Activated naive CD8-positive, alpha-beta T cell treated with anti-CD3 and anti-CD28 coated beads, Interleukin-2, amount 50 U/mL, for 16 hours (primary cell): ENCODE results near the gene ADAM12.

Experiments
- DNase-seq: peaks from one replicate; pipeline ENCODE4 v3.0.0-alpha.2; 2020; ENCODE audit warnings: low read depth, low spot score

Gene ADAM12

DNA sequence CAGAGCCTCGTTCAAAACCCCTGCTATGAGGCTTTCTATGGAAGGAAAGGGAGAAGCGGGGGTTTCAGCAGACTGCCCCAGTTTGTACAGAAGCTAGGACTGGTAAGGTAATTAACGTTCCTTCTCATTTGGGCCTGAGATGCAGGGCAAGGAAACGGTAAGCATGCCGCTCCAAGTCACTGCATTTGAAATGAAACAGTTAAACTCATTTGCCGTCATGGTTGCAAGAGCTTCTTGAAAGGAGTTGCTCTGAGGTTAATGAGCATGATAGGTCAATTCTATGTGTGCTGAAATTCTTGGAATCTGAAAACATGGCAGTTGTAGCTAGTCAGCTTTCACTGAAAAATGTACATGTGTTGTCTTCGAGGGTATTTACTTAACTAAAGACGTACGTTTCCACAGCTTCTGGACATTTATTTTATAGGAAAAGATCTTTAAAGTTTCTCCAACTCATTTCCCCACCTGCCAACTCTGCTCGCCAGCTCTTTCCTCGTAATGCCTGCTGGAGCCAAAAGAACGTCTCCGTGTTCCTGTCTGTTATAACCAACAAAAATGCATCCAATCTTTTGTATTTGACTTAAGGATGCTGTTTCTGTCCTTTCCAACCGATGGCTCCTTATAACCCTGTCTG lies 73.3 kb downstream of the ADAM12 start:
- DNase-seq = no peak

DNA sequence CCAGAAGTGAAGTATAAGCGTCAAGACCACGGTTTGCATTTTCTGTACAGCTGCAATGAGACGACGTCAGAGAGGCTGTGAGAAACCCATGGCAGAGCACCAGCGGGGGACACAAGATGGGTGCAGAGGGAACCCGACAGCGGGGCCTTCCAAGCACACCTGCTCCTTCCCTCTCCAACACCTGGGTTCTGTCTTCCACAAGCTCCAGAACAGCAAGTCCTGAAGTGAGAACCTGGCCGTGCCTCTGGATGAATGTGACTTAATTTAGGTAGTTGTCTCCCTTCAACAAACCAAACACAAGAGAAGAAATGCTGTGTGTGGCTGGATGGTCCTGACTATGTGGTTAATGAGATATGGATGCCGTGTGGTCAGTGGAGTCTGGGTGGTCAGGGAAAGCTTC lies 76.1 kb downstream of the ADAM12 start:
- no peak for DNase-seq

DNA sequence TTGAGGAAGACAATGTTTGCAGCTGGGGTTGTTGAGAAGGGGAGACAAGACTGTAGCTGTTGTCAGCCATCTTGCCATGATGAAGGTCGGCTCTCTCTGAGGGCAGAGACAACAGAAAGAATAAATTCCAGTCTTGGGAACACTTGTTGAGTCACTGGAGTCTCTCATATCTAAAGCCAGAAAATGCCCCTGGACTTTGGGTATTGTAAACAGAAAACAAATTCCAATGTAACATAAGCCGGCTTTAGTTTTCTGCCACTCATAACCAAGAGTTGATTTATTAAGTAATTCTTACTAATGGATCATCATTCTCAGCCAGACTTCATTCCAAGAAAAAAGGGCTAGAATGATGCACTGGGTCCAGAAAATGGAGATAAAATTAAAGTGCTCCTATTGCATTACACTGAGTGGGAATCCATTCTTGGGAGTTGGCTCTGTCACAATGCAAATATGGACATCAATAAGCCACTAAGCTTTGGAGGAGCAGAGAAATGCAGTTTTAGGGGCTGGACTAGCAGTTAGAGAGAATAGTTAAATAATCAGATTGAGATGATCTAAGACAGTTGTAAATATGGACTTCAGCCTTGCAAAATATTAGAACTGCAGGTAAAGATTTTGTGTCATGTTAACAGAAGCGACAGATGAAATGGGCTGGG lies 78.9 kb downstream of the ADAM12 start:
- DNase-seq = no peak

DNA sequence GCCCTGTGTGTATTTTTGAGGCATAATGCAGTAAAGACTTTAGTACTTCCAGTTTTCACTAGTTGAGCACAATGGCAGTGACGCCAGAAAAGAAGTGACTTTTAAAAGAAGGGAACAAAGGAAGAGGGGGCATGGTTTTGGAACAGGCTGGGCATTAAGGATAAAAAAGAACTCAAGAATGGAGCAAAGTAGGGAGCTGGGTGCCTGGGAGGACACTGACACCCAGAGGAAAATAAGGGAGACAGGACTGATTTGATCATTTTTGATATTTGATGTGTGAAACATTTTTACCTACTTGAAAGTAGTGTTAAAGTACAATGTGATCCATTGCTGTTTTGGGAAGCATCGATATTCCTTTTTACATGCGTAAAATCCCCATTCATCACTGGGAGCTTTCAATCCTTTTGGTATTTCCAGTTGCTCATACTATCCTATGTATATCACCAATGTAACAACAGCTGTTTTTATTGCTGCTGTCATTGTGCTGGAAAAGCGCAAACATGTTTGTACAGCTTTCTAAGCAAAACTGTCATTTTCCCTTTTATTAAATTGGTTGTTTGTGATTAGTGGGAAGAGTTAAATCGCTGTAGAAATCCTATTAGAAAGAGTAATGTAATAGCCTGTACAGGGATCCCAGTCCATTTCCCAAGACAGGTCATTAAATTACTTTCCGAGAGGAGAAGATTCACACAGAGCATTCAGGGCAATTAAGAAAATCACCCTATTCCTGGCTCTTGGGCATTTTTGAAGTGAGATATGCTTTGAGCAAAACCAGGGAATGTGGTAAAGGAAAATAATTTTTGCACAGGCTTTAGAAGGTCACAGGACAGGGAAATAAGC lies 85.2 kb downstream of the ADAM12 start:
- no peak for DNase-seq

DNA sequence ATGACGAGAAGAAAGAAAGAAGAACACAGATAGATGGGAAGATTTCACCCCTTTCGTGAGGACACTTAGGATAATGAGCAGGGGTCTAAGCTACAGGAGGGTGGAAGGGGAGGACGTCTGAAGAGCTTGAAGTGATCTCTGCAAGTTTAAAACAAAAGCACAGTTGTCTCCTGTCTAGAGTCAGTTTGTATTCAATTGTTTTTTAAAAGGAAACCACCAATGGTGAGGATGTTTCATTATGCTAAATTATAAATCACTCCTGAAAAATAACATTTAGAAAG lies 85.9 kb downstream of the ADAM12 start:
- no peak for DNase-seq

DNA sequence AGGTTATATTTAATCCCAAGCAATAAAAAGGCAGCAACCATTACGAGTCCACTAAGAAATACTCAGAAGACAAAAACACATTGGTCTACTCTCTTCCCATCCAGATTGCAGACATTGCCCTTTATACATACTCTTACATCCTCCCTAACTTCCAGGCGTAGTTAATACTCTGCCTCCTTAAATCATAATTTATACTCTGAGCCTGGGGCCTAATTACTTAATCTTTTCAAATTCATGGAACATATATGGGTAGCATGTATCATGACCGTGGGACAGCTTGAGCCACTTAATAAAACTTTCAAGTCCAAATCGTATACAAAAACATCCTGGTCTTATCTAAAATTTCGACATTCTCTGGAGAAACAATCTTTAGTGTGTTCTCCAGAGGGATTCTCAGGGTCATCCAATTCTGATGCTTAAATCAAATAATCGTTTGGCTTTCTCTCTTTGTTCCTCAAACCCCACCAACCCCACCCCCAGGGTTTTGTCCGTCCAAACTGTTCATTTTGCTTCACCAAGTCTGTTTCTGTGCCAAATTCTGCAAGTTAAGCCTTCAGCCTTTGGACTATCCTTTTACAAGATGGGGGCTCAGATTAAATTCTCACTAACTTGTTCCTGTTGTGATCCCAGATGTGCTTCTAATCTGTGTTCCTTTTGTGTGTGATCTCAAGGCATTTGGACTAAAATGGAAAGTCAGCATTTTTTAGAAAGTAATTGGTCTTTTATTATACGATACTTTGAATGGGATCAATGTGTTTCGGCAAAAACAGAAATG lies 86.4 kb downstream of the ADAM12 start:
- DNase-seq = no peak

DNA sequence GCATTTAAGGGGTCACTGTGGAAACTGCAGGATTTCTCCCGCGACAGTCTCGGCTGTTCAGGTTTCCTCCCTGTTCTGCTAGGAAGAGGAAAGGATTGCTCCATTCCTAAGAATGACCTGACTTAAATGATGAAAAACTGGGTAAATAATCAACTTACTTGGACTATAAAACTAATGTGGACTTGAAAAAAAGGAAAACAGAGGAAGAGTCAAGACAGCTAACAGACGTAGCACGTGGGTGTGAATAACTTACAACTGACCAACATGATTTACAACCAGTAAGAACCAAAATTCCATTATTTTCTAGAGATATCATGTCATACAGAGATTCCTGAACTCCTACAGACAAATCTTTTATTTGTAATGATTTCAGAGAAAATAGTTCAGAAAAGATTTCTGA lies 93.8 kb downstream of the ADAM12 start:
- DNase-seq = no peak

DNA sequence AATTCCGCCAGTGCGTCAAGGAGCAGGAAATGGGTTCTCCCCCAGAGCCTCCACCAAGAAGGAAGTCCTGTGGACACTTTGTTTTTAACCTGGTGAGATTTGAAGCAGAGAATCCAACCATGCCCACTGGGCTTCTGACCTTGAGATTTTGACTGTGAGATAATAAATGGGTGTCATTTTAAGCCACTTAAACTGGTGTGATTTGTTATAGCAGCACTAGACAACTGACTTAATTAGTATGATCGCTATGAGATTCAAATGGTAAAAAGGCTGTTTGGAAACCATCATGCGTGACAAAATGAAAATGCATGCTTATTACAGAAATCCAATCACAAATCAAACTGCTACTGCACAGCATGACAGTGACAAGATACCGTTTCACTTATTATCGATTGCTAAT lies 98.0 kb downstream of the ADAM12 start:
- no peak for DNase-seq

DNA sequence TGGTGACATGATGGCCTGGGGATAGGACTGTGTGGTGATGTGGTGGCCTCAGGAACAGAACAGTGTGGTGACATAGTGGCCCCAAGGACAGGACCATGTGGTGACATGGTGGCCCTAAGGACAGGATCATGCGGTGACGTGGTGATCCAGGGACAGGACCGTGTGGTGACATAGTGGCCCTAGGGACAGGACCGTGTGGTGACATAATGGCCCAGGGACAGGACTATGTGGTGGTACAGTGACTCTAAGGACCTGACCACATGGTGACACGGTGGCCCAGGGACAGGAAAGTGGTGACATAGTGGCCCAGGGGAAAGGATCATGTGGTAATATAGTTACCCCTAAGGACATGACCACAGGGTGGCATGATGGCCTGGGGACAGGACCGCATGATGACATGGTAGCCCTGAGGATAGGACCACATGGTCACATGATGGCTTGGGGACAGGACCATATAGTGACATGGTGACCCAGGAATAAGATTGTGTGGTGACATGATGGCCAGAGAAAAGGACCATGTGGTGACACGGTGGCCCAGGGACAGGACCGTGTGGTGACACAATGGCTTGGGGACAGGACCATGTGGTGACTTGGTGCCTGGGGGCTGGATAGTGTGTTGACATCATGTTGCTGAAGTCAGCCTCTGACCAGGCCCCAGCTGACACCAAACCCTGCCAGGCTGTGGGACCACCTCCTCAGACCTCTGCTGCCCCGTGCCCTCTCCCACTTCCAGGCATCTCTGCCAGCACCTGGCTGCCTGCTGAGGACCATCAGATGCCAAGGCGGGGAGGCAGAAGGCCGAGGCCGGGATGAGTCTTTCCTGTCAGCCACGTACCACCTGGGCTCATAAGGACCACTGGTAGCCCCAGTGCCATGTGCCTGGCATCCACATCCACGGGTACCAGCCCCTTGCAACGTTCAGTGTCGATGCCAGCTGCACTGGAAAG lies 99.5 kb downstream of the ADAM12 start:
- DNase-seq = no peak

DNA sequence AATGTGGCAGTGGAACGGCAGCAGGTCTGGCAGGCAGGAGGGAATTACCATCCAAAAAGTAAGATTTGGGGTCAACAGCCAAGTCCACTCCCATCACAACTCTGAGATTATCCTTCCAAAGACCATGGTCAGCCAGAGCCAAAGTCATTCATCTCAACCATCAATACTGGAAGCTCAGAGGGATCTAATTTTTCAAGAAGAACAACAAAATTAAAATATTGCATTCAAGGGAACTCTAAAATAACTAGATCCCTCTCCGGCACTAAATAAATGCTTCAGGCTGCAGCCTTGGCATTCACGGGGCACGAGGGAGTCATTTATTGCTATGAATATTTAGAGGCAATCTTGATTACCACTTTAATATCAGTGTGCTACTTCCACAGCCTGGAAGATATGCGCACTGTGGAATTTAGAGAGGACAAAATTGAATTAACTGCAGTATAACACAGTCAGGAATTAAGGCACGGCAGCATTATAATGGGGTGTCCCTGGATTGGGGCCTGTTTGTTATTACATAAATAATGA lies 102.0 kb downstream of the ADAM12 start:
- DNase-seq = no peak

DNA sequence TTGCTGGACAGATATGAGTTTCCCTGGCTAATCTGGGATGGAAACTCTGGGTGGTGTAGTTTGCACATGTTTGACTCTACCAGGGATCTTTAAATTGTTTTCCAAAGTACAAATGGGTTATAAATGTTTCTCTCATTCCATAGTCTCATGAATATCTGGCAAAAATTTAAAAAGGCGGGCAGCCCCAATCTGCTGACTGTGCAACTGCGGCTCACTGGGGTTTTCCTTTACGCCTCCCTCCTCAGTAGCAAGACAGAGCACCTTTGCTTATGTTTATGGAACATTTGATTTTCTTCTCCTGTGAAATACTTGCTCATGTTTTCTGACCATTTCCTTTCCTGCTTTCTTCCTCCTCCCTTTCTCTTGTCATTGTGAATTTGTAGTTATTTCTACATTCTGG lies 105.0 kb downstream of the ADAM12 start:
- no peak for DNase-seq

DNA sequence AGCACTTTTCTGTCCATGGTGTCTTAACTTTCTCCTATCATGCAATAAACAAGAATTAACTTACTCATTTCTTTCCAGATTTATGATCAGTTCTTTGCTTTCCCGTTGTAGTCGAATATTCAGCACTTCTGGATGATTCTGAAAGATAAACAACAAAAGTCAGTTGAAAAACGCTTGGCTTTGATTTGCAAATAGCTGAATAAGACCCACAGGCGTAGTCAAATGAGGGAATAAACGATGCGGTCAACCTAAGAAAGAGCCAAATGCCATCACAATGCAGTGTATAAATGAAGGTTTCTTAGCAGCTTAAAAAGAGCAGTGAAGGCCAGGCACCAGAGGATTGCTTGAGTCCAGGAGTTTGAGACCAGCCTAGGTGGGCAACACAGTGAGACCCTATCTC lies 109.4 kb downstream of the ADAM12 start:
- no peak for DNase-seq

DNA sequence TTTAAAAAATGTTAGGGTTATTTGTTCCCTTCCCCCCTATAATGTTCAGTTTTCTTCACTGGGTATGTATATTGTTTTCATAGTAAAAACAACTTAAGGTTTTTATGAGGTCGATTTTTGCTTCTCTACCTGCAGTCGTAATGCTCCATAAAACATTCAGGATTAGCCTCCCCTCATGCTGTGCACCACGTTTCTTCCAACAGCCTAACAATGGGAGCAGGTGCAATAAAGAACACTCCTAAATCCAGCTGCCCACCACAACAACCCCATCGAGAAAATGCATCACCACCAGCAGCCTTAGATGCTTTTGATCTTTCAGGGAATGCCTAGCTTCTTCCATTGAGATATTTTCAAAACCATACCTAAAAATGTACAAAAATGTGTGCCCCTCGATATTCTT lies 111.1 kb downstream of the ADAM12 start:
- DNase-seq = no peak

DNA sequence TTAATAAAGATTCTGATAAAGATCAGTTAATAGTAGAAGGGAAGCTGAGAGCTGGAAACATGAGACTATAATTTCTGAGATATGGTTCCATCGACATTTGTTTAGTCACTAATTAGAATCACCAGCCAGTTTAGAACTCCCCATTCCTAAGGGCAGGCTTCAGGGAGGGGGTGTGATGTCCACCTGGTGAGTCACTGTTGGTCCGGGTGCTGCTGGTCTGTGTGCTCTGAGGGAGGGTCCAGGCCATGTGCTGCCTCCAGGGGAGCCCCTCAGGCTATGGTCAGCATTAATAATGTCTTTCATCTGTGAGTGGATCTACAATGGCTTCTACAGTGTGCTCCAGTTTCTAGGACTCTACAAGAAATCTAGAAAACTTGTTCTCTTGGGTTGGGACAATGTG lies 115.8 kb downstream of the ADAM12 start:
- DNase-seq = no peak

DNA sequence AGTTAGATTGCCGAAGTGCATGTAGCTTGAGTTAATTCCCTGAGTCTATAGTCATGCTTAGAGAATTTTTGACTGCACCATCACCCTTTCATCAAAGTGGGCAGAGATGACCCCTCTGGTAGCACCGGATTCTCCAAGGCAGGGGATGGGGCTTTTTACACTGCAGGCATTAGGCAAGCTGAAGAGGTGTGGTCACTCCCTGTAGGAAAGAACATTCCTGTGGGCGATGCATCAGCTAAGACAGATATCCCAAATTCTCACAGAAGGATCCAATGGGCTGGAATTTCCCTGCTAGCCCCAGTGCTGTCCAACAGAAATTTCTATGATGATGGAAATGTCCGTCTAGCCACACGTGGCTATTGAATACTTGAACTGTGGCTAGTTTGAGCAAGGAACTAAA lies 118.2 kb downstream of the ADAM12 start:
- DNase-seq = no peak

DNA sequence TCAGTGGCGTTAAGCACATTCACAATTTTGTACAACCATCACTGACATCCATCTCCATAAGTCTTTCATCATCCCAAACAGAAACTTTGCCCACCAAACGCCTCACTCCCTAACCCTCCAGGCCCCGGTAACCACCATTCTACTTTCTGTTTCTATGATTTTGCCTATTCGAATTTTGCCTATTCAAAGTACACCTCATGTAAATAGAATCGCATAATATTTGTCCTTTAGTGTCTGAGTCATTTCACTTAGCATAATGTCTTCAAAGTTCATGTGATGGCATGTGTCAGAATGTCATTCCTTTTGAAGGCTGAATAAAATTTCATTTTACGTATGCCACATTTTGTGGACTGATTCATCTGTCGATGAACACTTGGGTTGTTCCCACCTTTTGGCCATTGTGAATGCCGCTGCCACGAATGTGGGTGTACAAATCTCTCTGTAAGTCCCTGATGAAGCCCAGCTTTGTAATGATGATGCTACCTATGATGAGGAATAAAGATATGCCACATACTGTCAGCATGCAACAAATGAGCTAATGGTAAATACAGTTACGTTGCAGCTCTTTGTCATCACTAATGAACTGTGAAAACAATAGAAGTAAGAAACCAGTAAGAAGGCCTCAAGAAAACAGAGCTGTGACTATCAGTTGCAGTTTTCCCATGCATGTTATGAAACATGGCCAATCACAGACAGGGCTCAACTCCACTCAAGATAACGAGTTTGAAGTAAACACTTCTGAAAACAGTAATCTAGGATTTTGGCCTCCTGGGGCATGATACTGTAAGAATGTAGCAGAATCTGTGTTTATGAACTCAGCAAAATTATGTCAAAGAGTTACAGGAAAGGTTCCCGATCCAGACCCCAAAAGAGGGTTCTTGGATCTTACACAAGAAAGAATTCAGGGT lies 120.0 kb downstream of the ADAM12 start:
- DNase-seq = no peak

DNA sequence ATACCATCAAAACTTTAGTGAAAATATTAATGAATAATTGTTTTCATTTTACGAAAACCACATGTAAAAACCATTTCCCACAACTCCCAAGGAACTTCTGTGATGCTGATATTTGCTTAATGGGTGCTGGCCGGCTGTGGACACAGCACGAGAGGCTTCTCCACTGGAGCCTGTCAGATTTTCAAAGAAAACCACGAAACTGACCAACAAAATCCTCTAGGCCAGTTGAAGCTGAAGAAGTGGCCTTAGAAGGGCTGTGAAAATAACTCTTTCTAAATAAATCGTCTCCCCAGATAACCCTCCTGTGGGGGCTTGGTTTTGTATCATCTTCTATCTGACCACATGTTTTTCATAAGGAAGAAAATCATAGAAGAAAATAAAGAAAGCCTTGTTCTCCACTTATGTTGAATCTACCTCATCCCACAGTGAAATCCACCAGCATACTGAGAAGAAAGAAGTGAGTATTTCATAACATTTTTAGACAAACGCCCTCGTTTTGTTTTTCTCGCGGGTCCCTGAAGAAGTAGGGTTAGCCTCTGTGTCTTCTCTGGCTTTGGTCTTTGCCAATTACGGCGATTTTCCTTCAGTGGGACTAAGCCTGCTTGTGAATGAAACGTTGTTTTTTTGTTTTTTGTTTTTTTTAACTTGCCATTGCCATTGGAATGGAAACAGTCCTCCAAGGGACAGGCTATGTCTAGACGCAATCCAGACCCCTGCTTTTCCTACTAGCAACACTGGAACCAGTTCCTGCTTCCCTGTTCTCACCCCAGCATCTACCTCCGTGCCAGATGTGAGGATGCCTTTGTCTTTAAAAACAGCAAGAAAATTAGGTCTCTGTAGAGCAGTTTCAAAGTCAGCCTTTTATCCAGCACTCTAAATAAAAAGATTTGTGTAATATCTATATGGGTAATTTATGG lies 123.9 kb downstream of the ADAM12 start:
- no peak for DNase-seq

DNA sequence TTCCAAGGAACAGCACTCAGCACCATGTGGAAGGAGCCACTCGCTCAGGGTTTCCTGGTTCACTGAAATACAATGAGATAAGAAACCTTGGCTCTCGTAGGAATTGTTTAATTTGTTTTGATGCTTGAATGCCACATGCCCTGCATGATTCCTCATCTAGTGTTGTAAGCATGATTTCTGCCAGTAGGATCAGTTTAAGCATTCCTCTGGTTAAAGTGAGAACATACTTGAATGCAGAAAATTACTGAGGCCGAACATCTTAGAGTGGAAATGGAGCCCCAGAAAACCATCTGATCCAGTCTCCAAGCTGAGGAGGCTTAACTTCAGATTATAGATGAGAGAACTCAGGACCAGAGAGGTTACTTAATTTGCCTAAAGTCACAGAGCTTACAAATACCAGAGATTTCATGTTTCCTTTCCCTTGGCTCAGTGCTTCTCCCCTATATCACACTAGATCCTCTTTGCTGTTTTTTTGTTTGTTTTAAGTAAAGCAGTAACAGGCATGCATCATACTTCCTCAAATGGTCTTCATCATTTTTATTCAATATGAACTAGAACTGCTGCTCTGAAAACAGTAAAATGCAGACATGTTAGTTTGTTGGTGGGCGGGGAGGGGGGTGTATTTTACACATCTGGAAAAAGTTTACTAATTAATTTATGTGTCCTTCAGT lies 125.1 kb downstream of the ADAM12 start:
- no peak for DNase-seq
